HG03575 (cell line): ENCODE measurements around the gene MRGPRD.

Experiments
- ATAC-seq: cut with Tn5 transposase; IDR thresholded peaks from one replicate; pipeline ENCODE4 v1.9.1; 2021; ENCODE audit not compliant: unreplicated experiment, insufficient number of reproducible peaks, low FRiP score; ENCODE audit errors: extremely low read depth

The MRGPRD gene

GRCh38 chr11:68980776-68981065 lies at the start of gene MRGPRD:
MRGPRD (minus strand) TSS chr11:68980986; CDS start chr11:68980986, 0 bp downstream.
- no peak for ATAC-seq

GRCh38 chr11:69030301-69030700 lies 49.5 kb upstream of the MRGPRD start:
- ATAC-seq = no peak

- ATAC-seq = no peak
These were observed 47.1 kb upstream of the MRGPRD start for GRCh38 chr11:69027704-69028372.

- ATAC-seq = no peak
These were observed 43.7 kb upstream of the MRGPRD start for GRCh38 chr11:69024509-69024908.

GRCh38 chr11:69022260-69022659 lies 41.5 kb upstream of the MRGPRD start:
- no peak for ATAC-seq

GRCh38 chr11:69018924-69019323 lies 38.1 kb upstream of the MRGPRD start:
- ATAC-seq = no peak

GRCh38 chr11:69017951-69018350 lies 37.2 kb upstream of the MRGPRD start:
- ATAC-seq = no peak

- no peak for ATAC-seq
These were observed 34.2 kb upstream of the MRGPRD start for GRCh38 chr11:69014898-69015549.

- ATAC-seq = no peak
These were observed 33.5 kb upstream of the MRGPRD start for GRCh38 chr11:69014084-69014851.

GRCh38 chr11:69013009-69013951 lies 32.5 kb upstream of the MRGPRD start, which contains the start of gene MRGPRF:
MRGPRF (minus strand) TSS chr11:69013246; CDS start chr11:69009901, 3,345 bp downstream.
- ATAC-seq = no peak

GRCh38 chr11:69012092-69013008 lies 31.6 kb upstream of the MRGPRD start:
- ATAC-seq = no peak

GRCh38 chr11:69011624-69012091 lies 30.9 kb upstream of the MRGPRD start:
- no peak for ATAC-seq

GRCh38 chr11:69010964-69011623 lies 30.3 kb upstream of the MRGPRD start:
- ATAC-seq = no peak

- no peak for ATAC-seq
These were observed 29.6 kb upstream of the MRGPRD start for GRCh38 chr11:69010361-69010891.

- ATAC-seq = no peak
These were observed 28.8 kb upstream of the MRGPRD start for GRCh38 chr11:69009441-69010211.

- no peak for ATAC-seq
These were observed 28.1 kb upstream of the MRGPRD start for GRCh38 chr11:69008737-69009440.
